A549 (cell line): ENCODE results near the gene DPCD. TPM values are rescaled to one million over a fixed set of nuclear protein-coding genes. Genes with fewer than 3 reads are reported as not detected.

ENCODE experiments used
- ATAC-seq, 2 experiments: fragments of 200-7000 bp in 1 of 2; fragments of >200 bp in 1 of 2; cut with Nextera tagmentation in 1 of 2; cut with Tn5 transposase in 1 of 2; 3 replicates each; pipeline versions ENCODE4 v1.8.0 to v1.9.1; 2018 to 2020; ENCODE audit warnings: mild to moderate bottlenecking in 1 of 2, moderate library complexity in 1 of 2
- CTCF ChIA-PET: fragments of 300-600 bp; sonication (Branson Sonifier 250); formaldehyde crosslinking; extraction: SDS; loops from one replicate; lab custom pipeline; 2021; ENCODE audit warnings: antibody characterized with exemption, inconsistent platforms; lab: Yijun Ruan, JAX
- POLR2A ChIA-PET: fragments of 350-600 bp; formaldehyde crosslinking; extraction: SDS; loops from one replicate; lab custom pipeline; 2021; ENCODE audit warnings: antibody characterized with exemption, inconsistent platforms; lab: Yijun Ruan, JAX
- DNase-seq, 2 experiments: peaks; one replicate each; pipeline versions ENCODE4 v3.0.0 to v3.0.0-alpha.2; 2011 to 2016; ENCODE audit warnings: low read depth in 1 of 2, low spot score in 1 of 2
- FAIRE-seq: peaks from 2 replicates; lab custom pipeline; 2011; peaks lifted over from hg19 to GRCh38; lab: Jason Lieb, UNC
- H3K27ac ChIP-seq, 2 experiments: fragments of >200 bp; sonication (Bioruptor Twin); formaldehyde crosslinking; 3 replicates each; pipeline ENCODE4 v1.5.1; 2016 to 2017
- H3K4me1 ChIP-seq: fragments of >200 bp; sonication (Bioruptor Twin); formaldehyde crosslinking; 3 replicates; pipeline ENCODE4 v1.6.1; 2016
- H3K4me2 ChIP-seq: fragments of >200 bp; sonication (Bioruptor Twin); formaldehyde crosslinking; 3 replicates; pipeline ENCODE4 v1.6.1; 2016
- H3K4me3 ChIP-seq: fragments of >200 bp; sonication (Bioruptor Twin); formaldehyde crosslinking; 3 replicates; pipeline ENCODE4 v1.5.1; 2016
- H3K9me3 ChIP-seq: fragments of >200 bp; sonication (Bioruptor Twin); formaldehyde crosslinking; 3 replicates; pipeline ENCODE4 v1.6.1; 2016
- ATOH8 ChIP-seq: fragments of 250-450 bp; sonication (Bioruptor Pico); IDR thresholded peaks from 2 replicates; pipeline ENCODE4 v1.5.0; 2020; ENCODE audit warnings: low read depth, mild to moderate bottlenecking, moderate library complexity
- CBX2 ChIP-seq: fragments of 200-600 bp; sonication (generic); IDR thresholded peaks from 2 replicates; pipeline ENCODE4 v1.6.1; 2016; ENCODE audit warnings: low read depth, mild to moderate bottlenecking, borderline replicate concordance
- CEBPB ChIP-seq, 2 experiments: fragments of >200 bp in 1 of 2; sonication (Bioruptor Twin) in 1 of 2; formaldehyde crosslinking in 1 of 2; IDR thresholded peaks; 2 replicates each; pipeline ENCODE4 v1.6.1; 2012 to 2016
- CHD4 ChIP-seq: fragments of 200-600 bp; sonication (generic); IDR thresholded peaks from 2 replicates; pipeline ENCODE4 v1.6.1; 2016; ENCODE audit warnings: antibody characterized with exemption, mild to moderate bottlenecking, borderline replicate concordance
- EHMT2 ChIP-seq: fragments of 200-600 bp; sonication (generic); IDR thresholded peaks from 2 replicates; pipeline ENCODE4 v1.6.1; 2016; ENCODE audit warnings: antibody characterized with exemption, low read depth, mild to moderate bottlenecking, moderate library complexity
- ESRRA ChIP-seq: fragments of 150-350 bp; IDR thresholded peaks from 2 replicates; pipeline ENCODE4 v1.6.1; 2014; ENCODE audit warnings: mild to moderate bottlenecking, low read length, borderline replicate concordance
- FOSL2 ChIP-seq, 2 experiments: fragments of 450-650 bp in 1 of 2; fragments of >200 bp in 1 of 2; sonication (Bioruptor Twin) in 1 of 2; formaldehyde crosslinking; IDR thresholded peaks; 2 replicates each; pipeline versions ENCODE4 v1.5.0 to v1.6.1; 2016 to 2020; ENCODE audit warnings: mild to moderate bottlenecking in 1 of 2, moderate library complexity in 1 of 2
- GATA3 ChIP-seq: IDR thresholded peaks from 2 replicates; pipeline ENCODE4 v1.6.1; 2012; ENCODE audit warnings: borderline replicate concordance
- HDAC2 ChIP-seq: fragments of 200-600 bp; sonication (generic); IDR thresholded peaks from 2 replicates; pipeline ENCODE4 v1.6.1; 2016
- JUNB ChIP-seq: fragments of >200 bp; sonication (Bioruptor Twin); formaldehyde crosslinking; IDR thresholded peaks from 2 replicates; pipeline ENCODE4 v1.6.1; 2016
- KDM5A ChIP-seq: fragments of 200-600 bp; sonication (generic); IDR thresholded peaks from 2 replicates; pipeline ENCODE4 v1.6.1; 2016; ENCODE audit warnings: antibody characterized with exemption, mild to moderate bottlenecking
- PBX3 ChIP-seq: IDR thresholded peaks from 2 replicates; pipeline ENCODE4 v1.6.1; 2012
- RAD21 ChIP-seq, 2 experiments: fragments of >200 bp in 1 of 2; sonication (Bioruptor Twin) in 1 of 2; formaldehyde crosslinking in 1 of 2; IDR thresholded peaks in 1 of 2; conservative IDR thresholded peaks in 1 of 2; 2 replicates in 1 of 2; 3 replicates in 1 of 2; pipeline ENCODE4 v1.6.1; 2012 to 2018; ENCODE audit warnings: inconsistent platforms in 1 of 2
- RARB ChIP-seq: fragments of 250-450 bp; sonication (Bioruptor Pico); IDR thresholded peaks from 2 replicates; pipeline ENCODE4 v1.8.0; 2021; ENCODE audit warnings: mild to moderate bottlenecking, moderate library complexity
- RNF2 ChIP-seq: fragments of 200-600 bp; sonication (generic); IDR thresholded peaks from 2 replicates; pipeline ENCODE4 v1.6.1; 2016; ENCODE audit warnings: low read depth, mild to moderate bottlenecking, antibody characterized with exemption, moderate library complexity, borderline replicate concordance
- USF2 ChIP-seq: fragments of 450-650 bp; IDR thresholded peaks from 2 replicates; pipeline ENCODE4 v1.6.1; 2014; ENCODE audit warnings: antibody characterized with exemption
- ZFP36 ChIP-seq: fragments of 450-650 bp; IDR thresholded peaks from 2 replicates; pipeline ENCODE4 v1.6.1; 2014; ENCODE audit warnings: borderline replicate concordance; ENCODE audit not compliant: partially characterized antibody
- ZNF302 ChIP-seq: fragments of 250-450 bp; sonication (Bioruptor Pico); IDR thresholded peaks from 2 replicates; pipeline ENCODE4 v1.9.0; 2021; ENCODE audit warnings: inconsistent platforms, mild to moderate bottlenecking, moderate library complexity
- WGBS: methylation state at CpG from one replicate; pipeline ENCODE4 v1.1.6; 2017; ENCODE audit errors: missing lambda C conversion rate; 5-methylcytosine and 5-hydroxymethylcytosine counted together
- polyA plus RNA-seq, 4 experiments: library from polyadenylated mRNA; depleted of rRNA in 3 of 4; stranded (reverse); fragments of >200 nt; fragmentation: RNase III in 1 of 4; extraction: RNeasy Plus Mini Kit Qiagen cat#74134 plus additional on column Dnase treatment in 1 of 4; gene quantifications; 2 replicates in 3 of 4; 3 replicates in 1 of 4; pipeline ENCODE4 v1.2.3, GENCODE V29; 2011 to 2017

Gene DPCD
- polyA plus RNA-seq, 2 of the 4 experiments (the other 2 are of a cell fraction) = 37.4 to 40.8 TPM

GRCh38 chr10:101578803-101579515 lies 9.2 kb upstream of the DPCD start:
- DNase-seq = no peak
- 91% methylated on average over 13 of the region's 13 CpGs for WGBS
- Histone ChIP-seq H3K9me3 (no peaks in the 10 kb centered on the region), H3K4me1 (peaks cover 7% of the 10 kb centered on the region; the same call in 2 of the 3 replicates), H3K4me2 (no peak overlapping the region), H3K4me3 (no peak overlapping the region)
- ChIA-PET POLR2A (no interaction called here), CTCF (interaction anchor here (0.6 to 4.9 kb wide), 3 partner anchors 9 to 365 kb away, joined by 3 to 34 read pairs (median 30); partner anchors contain the start of gene LBX1)
- FAIRE-seq = no peak
- no peak for TF ChIP-seq PBX3
- TF ChIP-seq, all 56 proteins: peak for 0
- no peak overlapping the region for H3K27ac ChIP-seq
- no peak for ATAC-seq

GRCh38 chr10:101579516-101579870 lies 8.6 kb upstream of the DPCD start:
- CTCF ChIA-PET = interaction anchor here (0.5 to 4.9 kb wide), 3 partner anchors 9 to 365 kb away, joined by 5 to 34 read pairs (median 30); no protein-coding TSS in a partner anchor
- no peak overlapping the region for H3K4me3 ChIP-seq
- WGBS = 93% methylated on average over 11 of the region's 12 CpGs
- POLR2A ChIA-PET = no interaction called here
- TF ChIP-seq ZFP36 (no peak), JUNB (no peak), CEBPB (IDR thresholded peaks at IDR 0.05) (no peak), CBX2 (no peak), ATOH8 (CRISPR knock-in tag) (no peak), HDAC2 (no peak), PBX3 (no peak), RAD21 (conservative IDR thresholded peaks at IDR 0.05 in 1 of 2, IDR thresholded peaks at IDR 0.05 in 1 of 2) (no peak), GATA3 (no peak), RNF2 (no peak), CHD4 (no peak), KDM5A (no peak), USF2 (no peak), ESRRA (no peak), RARB (CRISPR knock-in tag) (no peak), FOSL2 (IDR thresholded peaks at IDR 0.05) (no peak), FOSL2 (CRISPR knock-in tag; IDR thresholded peaks at IDR 0.05) (no peak), ZNF302 (CRISPR knock-in tag) (no peak), EHMT2 (no peak)
- H3K9me3 ChIP-seq = no peaks in the 10 kb centered on the region
- no peak overlapping the region for H3K27ac ChIP-seq
- no peak overlapping the region for H3K4me2 ChIP-seq
- DNase-seq = no peak
- no peak for ATAC-seq
- peaks cover 7% of the 10 kb centered on the region; the same call in 2 of the 3 replicates for H3K4me1 ChIP-seq
- no peak for FAIRE-seq
